Stimulated activated CD8-positive, alpha-beta memory T cell treated with anti-CD3 and anti-CD28 coated beads, Interleukin-7, amount 100 ng/mL, for 4 hours (primary cell): ENCODE measurements around the gene MED25.

Experiments
- DNase-seq, 2 donors: peaks; one replicate each; pipeline ENCODE4 v3.0.0-alpha.2; 2020; ENCODE audit warnings: low read depth in 2 of 2

Gene MED25

GRCh38 chr19:49799271-49799797 is 18.8 kb upstream of the MED25 start:
- no peak for DNase-seq

GRCh38 chr19:49799798-49800376 is 18.2 kb upstream of the MED25 start:
- no peak for DNase-seq

- no peak for DNase-seq
These were observed 17.3 kb upstream of the MED25 start for GRCh38 chr19:49800771-49801170.

GRCh38 chr19:49801401-49801888 is 16.6 kb upstream of the MED25 start:
- DNase-seq: no peak

GRCh38 chr19:49801966-49802661 is 16.0 kb upstream of the MED25 start:
- DNase-seq: no peak

- no peak for DNase-seq
These were observed 15.1 kb upstream of the MED25 start for GRCh38 chr19:49802836-49803528.

- DNase-seq: no peak
These were observed 14.6 kb upstream of the MED25 start for GRCh38 chr19:49803529-49803856.

- no peak for DNase-seq
These were observed 12.1 kb upstream of the MED25 start for GRCh38 chr19:49805822-49806619.

GRCh38 chr19:49806620-49806959 is 11.5 kb upstream of the MED25 start:
- DNase-seq: no peak

- no peak for DNase-seq
These were observed 10.8 kb upstream of the MED25 start for GRCh38 chr19:49807058-49807903.

GRCh38 chr19:49807904-49808675 is 10.0 kb upstream of the MED25 start:
- DNase-seq: no peak

- DNase-seq: peak; percentile 71 to 73
These were observed 9.4 kb upstream of the MED25 start for GRCh38 chr19:49808711-49809159.

- DNase-seq: peak in 1 of 2 donors; percentile 45
These were observed 8.7 kb upstream of the MED25 start for GRCh38 chr19:49809160-49809940.

GRCh38 chr19:49809941-49810389 is 8.1 kb upstream of the MED25 start:
- DNase-seq: no peak

- no peak for DNase-seq
These were observed 6.8 kb upstream of the MED25 start for GRCh38 chr19:49811328-49811727.

- no peak for DNase-seq
These were observed 5.6 kb upstream of the MED25 start for GRCh38 chr19:49812452-49812996.

- peak; percentile 88 to 92 for DNase-seq
These were observed 4.9 kb upstream of the MED25 start, which contains the start of gene FUZ for GRCh38 chr19:49812997-49813861. FUZ (minus strand) TSS chr19:49813292; CDS start chr19:49813106, 186 bp downstream.

- DNase-seq: no peak
These were observed 4.1 kb upstream of the MED25 start for GRCh38 chr19:49814010-49814409.
